Activated T-helper 1 cell treated with Interleukin-2 at 50 U/mL for 16 hours (primary cell): Measurements from ENCODE around the gene GRID1.

Experiments
- DNase-seq: peaks from one replicate; pipeline ENCODE4 v3.0.0-alpha.2; 2020; ENCODE audit warnings: low read depth

The GRID1 gene

DNA sequence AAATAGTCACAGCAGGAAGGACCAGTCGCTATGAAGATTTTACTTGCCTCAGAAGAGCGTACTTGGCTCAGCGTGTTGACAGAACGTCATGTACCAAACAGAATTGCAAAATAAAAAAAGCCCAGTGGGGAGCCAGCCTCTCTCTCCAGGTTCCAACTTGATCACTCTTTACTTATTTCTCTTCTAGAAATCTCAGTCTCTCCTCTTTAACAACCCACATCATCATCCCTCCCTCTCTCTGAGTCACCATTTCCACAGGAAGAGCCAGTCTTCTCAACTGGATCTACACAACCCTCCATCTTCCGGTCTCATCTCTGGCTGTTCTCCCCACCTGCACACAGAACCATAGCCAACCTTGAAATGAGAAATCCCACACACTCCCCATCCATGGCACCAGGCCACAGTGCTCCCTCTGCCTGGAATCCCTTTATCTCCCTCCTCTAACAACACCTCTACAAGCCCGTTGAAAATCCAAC, 718.3 kb downstream of the GRID1 start:
- DNase-seq, result no peak

- no peak for DNase-seq
Observed at GRCh38 chr10:85647741-85648140, 718.9 kb downstream of the GRID1 start.

DNA sequence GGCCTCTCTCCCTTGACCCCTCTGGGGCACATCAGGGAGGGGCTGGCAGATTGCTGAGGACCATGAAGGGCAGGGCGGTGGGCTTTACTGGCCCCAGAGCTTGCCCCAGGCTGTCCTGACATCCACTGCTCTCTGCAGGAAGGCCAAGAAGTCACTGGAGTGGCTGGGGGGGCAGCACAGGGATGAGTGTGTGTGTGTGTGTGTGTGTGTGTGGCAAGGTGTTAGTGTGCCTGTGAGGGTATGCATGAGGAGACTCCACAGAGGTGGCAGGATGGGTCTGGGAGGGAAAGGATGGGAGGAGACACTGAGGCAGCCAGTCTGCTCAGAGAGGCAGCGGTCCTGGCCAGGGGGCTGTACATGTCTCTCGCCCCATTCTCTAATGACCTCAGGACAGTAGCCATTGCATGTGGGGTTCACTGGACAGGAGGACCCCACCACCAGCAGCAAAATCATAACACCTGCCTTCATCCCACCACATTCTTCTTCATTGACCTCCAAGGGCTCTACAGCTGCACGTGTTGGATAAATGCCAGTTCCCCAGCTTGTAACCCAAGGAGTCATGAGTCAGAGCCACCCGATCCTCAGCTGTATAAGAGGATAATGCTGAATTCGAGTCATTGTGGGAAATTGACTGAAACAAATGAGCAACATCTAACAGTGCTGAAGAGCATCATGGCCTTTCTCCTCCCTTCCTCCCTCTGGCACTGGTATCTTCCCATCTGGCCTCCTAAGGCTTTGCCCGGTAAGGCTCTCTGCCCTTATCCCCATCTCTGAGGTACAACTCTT, 720.5 kb downstream of the GRID1 start:
- no peak for DNase-seq

- no peak for DNase-seq
Observed at GRCh38 chr10:85645053-85645452, 721.5 kb downstream of the GRID1 start.

DNA sequence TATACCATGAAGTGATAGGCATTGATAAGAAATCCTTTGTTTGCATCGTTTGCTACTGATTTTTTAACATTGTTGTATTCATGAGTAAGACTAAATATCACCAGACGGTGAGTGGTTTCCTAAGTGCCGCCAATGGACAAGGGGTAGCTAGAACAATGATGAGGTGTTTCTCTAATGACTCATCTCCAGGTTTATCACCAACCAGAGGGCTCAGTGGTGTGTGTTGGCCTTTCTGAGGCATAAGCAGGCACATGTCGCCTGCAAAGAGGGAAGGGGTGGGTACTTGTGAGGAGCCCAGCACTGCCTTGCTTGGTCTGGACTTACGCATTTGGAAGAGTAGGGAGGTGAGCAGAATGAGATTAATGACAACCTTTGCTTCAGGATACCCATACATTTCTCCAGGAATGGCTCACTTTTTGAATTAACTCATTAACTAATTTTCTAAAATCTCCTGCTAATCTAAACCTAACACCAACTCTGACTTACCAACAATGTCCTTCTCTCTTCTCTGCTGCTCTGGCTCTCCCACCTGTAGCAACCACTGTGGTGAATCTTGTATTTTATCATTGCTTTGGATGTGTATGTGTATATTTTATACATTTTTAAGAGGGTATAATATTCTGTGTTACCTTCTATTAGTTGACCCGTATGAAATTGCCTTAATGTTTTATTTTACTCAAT, 722.6 kb downstream of the GRID1 start:
- no peak for DNase-seq

DNA sequence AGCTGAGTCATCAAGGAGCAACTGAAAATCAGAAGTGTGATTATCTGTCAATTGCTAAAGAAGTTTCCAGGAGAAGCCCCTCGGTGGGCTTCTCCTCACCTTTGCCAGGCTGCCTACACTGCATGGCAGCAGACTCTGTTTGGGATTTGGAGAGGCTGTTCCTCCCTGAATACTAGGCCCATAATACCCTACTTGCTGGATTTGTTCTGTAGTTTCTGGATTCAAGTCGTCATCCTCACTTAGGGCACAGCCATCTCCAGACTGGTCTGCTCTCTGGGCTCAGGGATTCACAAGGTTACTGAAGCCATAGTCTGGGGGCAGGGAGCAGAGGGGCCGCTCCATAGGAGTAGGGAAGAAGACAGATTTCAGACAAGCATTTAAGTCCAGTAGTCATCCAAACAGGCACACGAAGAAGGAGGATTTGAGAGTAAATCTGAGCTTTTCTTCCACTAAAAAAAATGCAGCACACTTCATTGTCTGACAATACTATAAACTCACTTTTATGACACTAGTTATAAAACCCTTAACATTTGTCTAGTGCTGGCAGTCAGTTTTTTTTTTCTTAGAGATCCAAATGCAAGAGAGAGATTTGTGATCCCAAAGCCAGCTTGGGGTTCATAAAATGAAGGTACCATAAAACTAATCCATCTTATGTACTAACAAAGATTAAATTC, 723.3 kb downstream of the GRID1 start:
- DNase-seq, result no peak

DNA sequence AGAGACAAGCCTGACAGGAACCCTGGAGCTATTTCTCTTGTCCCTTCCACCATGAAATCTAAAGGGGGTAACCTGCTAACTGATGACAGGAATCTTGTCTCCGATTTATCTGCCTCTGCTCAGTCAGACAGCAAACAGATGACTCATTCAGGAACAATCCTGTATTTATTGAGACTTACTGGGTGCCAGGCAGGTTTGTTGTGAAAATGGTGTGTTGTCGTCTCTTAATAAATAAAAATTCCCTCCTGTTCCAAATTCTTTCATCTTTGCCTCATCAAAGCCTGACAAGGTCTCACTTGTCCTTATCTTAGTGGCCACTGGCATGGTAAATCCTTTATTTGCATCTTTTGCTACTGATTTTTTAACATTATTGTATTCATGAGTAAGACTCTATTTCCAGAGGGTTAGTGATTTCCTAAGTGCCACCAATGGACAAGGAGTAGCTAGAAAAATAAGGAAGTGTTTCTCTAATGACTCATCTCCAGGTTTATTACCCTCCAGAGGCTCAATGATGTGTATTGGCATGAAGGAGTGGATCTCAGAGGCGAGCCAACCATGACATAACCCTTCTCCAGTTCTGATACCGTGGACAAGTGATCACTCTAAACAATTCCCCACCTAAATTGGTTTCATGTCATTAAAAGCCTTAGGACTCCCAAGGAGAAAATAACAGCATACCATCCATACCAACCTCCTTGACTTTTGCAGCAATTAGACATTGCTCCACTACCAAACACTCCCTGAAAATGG, 724.0 kb downstream of the GRID1 start:
- DNase-seq, result no peak

GRCh38 chr10:85642082-85642420, 724.5 kb downstream of the GRID1 start:
- no peak for DNase-seq

- DNase-seq, result no peak
Observed at GRCh38 chr10:85641479-85642009, 725.1 kb downstream of the GRID1 start.

DNA sequence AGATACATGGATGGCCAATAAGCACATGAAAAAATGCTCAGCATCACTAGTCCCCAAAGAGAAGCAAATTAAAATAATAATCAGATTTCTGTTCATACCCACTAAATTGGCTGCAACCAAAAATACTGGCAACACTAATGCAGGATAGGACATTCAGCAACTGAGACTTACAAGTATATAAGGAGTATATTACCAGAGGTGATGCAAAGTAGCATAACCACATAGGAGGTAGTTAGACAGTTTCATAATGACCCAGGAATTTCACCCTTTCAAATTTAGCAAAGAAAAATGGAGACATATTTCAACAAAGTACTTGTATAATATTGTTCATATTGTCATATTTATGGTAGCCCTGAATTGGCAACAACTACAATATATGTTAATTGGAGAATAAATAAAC, 727.8 kb downstream of the GRID1 start:
- DNase-seq, result no peak

DNA sequence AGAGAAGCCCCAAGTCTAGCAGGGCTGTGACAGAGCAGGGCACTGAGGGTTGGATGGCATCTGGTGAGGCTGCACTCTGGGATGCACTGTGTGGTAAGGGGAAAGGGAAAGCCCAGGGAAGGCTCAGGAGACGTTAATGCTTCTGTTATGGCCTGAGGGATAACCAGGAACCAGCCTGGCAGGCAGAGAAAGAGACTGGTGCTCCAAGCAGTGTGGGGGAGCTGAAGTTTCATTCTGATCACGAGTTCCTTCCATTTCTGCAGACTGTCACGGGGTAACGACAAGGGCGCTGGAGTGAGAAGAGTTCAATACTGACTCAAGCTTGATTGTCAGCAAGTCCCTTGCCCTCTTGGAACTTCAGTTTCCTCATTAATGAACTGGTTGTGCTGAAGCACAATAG, 730.9 kb downstream of the GRID1 start:
- no peak for DNase-seq

DNA sequence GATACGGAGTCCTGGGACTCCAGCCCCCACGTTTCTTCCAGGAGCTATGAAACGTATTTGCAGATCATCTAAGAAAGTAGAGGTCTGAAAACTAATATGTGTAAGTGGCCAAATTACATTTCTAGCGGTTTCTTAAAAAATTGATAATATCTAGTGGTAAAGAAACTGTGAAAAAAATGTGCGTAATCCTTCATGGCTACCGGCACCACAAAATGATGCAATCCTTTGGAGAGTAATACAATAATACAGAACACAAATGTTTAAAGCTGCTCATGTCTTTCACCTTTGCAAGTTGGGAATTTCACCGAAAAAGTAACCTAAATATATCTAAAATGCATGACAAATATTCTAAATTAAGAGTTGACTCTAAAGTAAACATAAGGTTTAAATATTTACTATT, 742.1 kb downstream of the GRID1 start:
- DNase-seq, result no peak

- no peak for DNase-seq
Observed at GRCh38 chr10:85623758-85624157, 742.8 kb downstream of the GRID1 start.

GRCh38 chr10:85623342-85623741, 743.3 kb downstream of the GRID1 start:
- DNase-seq, result no peak

- no peak for DNase-seq
Observed at GRCh38 chr10:85622425-85622824, 744.2 kb downstream of the GRID1 start.

DNA sequence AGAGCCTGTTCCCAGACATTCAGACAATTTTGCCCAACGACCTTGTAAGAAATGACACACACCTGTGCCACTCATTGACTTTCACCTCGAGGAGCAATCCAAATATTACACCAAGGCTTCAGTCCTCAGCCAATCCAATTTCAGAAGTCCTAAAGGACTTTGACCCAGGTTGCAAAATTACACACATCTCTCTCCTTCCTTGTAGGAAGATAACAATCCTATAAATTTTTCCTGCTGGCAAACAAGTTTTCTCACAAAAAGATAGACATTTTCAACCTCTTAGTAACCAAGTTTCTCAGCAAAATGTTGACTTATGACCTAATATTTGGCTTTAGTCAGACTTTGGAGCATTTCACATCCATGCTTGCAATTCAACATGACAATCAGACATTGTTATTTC, 745.0 kb downstream of the GRID1 start:
- no peak for DNase-seq

GRCh38 chr10:85620807-85621206, 745.8 kb downstream of the GRID1 start:
- DNase-seq, result no peak

DNA sequence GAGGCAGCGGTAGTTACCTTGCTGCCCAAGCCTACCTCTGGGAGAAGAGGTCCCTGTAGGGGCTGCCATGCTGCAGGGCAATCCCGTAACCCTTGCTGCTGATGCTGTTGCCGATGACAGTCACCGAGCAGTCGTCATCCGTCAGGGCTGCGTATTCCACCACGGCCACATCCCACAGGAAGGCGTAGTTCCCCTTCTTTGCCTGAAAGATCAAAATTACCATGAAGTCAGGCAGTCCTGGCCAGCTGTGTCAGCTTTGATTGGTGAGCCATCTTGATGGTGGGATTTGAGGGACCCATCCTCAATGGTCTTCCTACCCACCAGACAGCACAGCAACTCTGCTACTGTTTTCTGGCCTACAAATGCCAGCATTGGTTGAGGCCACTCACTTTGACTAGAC, 746.8 kb downstream of the GRID1 start:
- no peak for DNase-seq

DNA sequence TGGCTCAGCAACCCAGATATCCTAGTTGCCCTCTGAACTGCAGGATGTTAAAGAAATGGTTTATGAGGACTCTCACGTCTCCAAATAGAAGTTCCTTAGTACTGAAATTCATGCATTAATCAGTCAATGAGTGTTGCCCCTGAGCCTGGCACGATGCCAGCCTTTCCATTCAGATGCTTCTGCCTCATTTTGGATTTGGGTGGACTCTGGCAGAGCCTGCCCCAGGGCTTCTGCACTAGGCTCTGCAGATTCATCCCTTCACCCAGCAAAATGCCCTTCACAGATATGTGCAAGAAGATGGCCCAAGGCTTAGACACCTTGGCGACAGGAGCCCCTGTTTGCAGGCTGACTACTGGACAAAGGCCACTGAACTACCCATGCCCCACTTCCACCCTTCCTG, 747.8 kb downstream of the GRID1 start:
- DNase-seq, result no peak

DNA sequence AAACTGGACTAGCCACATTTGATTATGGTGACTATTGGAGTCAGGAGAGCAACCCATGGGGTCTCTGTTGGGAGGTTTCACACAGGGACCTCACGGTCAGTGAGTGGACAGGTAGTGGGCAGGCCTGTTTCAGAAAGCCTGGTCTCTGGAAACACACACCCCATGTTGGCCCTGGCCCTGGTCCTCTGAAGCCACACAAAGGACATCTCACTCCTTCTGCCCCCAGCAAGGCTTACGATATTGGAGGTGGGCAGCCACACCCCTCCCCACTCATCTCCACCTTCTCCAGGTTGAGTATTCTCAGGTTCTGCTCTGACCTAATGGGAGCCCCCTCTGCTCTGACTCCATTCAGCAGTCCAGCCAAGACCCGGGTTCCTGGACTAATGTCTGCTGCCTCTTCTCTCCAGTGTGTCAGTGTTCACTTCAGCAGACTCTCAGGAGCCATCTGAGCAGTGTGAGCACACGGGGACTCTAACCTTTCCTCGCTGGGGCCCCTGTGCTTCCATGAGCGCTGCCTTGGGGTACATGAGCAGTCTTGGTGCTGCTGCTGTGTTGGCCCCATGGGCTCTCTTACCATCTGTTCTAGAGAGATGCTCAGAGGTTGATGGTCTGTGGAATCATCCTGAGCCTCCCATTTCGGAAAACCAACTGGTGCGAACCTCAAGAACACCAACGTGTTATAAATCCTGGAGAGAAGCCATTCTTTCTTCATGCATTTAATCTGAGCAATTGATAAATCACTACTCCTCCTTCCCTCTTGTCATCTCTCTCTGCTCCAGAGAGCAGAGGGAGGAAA, 748.6 kb downstream of the GRID1 start:
- no peak for DNase-seq

DNA sequence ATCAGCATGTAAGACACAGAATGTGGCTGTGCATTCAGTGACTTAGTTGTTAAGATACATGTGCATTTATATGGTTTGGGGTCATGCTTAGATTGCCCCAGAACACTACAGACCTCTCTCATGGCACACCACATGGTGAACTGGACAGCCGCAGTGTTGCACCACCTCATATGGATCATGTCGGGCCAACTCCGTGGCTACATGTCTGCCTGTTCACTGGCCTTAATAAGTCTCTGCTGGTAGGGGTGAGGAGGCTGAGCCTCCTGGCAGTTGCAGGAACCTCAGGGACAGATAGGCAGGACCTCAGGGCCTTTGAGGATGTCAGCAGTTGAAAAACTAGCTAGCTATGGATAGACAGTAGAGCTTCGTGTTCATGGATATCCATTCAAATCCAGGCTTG, 751.0 kb downstream of the GRID1 start:
- no peak for DNase-seq
